C1 segment of cervical spinal cord (tissue), 14 donors: ENCODE results near the gene UBTD1.
"Not testable (repeated sequence)": the region's sequence is repeated elsewhere in the genome, so short reads cannot be mapped to it uniquely, and the experiment has no call there.

Experiments used
- DNase-seq, 14 donors: peaks; one replicate each; lab custom pipeline; 2025; lab: John Stamatoyannopoulos, UW

UBTD1 gene, protein sequence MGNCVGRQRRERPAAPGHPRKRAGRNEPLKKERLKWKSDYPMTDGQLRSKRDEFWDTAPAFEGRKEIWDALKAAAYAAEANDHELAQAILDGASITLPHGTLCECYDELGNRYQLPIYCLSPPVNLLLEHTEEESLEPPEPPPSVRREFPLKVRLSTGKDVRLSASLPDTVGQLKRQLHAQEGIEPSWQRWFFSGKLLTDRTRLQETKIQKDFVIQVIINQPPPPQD

DNA sequence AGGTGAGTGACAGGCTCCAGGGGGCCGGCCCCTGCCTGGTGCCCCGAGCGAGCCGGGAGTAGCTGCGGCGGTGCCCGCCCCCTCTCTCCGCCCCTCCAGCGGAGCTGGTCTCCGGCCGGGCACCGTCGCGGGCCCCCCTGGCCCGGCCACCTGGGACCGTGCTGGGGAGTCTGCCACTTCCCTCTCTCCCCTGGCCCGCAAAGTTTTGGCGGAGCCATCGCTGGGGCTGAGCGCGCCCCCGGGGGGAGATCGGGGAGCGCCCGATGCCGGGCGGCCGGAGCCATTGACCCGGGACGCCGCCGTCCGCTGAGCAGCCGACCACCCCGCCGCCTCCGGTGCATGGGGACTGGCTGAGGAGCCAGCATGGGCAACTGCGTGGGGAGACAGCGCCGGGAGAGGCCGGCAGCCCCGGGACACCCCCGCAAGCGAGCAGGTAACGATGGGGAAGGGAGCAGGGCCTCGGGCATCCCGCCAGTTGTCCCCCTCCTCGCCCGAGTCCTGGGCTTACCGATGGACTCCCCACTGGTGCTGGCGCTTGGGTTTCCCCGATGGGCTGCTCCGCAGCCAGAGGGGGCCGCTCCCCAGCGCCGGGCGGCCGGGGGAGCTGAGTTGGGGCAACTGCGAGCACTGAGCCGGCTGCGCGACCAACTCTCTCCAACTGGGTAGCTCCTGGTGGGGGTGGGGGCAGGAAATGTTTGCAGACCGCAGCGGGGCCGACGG is at the start of gene UBTD1:
Gene UBTD1, plus strand, starts transcription at position 84 of the 720 bp plus-strand sequence. Its CDS starts 280 bp downstream, at position 364.
- DNase-seq = peak in 9 of 14 donors; percentile 32 to 81 (median 75)

- DNase-seq = no peak
These were observed 47.9 kb upstream of the UBTD1 start for GRCh38 chr10:97450828-97451227.

GRCh38 chr10:97451605-97452004 is 47.1 kb upstream of the UBTD1 start:
- DNase-seq = no peak

DNA sequence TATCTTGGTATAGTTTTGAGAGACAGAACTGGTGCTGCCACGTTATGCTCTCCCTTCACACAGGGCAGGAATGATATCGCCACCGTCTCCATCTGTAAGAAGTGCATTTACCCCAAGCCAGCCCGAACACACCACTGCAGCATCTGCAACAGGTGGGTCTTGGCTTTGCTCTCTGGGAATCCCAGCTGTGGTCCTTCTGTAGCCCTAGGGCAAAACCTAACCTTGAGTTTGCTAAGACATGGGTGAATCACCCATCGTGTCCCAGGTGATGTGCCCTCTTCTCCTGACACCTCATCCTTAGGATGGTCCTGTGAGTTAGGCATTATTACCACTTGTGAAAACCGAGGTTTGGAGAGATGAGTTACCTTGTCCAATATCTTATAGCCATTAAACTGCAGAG is 46.4 kb upstream of the UBTD1 start:
- DNase-seq = no peak

DNA sequence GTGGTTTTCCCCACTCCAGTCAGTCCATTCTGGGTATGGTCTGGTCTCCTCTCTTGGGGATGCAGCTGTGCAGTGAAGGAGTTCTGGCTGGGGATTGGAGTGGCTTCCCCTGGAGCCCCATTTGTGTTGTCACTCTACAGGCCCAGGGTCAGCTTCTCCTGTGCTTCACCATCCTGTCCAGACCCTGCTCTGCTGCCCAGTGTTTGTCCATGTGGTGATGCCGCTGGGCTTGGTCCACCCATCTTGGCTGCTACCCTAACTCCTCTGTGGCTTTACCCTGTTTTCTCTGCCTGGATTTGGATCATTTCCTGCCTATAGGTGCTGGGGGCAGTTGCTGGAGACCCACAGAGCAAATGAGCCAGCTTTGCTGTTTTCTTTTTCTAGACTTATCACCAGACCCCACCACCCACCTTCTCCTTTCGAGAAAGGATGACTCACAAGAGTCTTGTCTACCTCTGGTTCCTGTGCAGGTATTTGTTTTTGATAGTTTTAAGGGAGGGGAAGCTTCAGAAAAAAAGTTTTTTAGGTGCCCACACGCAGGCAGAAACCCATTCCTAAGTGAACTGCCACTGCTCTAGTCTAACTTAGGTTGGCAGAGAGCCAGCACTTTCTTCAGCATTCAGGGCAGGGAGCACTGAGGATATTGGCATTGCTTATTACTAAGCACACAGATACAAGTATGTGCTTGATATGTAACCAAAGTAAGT is 44.2 kb upstream of the UBTD1 start:
- DNase-seq = no peak

DNA sequence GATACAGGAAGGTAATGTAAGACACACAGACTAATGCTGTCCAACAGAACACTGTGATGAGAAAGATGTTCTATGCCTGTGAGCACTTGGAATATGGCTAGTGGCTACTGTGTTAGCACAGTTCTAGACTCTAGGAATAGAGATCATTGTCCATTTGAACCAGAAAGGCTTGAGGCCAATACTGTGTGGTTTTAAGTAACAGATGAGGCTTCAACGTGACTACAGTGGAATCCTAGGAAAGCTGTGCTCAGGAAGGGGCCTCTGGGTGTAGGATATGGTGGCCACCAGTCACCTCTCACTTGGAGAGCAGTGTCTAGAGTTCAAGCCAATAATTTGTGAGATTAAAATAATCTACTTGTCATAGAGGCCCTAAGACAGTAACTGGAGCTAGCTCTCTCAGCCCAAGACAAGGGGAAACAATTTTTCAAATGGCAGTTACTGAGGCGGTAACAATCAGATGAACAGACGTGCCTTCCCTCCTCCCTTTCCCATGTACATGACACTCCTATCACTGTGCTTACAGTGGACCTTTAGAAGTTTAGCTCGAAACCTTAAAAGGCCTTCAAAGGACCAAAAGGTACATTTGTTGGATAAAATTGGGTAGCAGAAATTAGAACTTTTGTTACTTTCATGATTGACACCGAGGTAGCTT is 42.6 kb upstream of the UBTD1 start:
- DNase-seq = no peak

GRCh38 chr10:97456686-97457065 is 42.0 kb upstream of the UBTD1 start:
- DNase-seq = no peak

GRCh38 chr10:97459111-97459510 is 39.6 kb upstream of the UBTD1 start:
- DNase-seq = no peak

- DNase-seq = no peak
These were observed 38.8 kb upstream of the UBTD1 start for GRCh38 chr10:97459933-97460332.

DNA sequence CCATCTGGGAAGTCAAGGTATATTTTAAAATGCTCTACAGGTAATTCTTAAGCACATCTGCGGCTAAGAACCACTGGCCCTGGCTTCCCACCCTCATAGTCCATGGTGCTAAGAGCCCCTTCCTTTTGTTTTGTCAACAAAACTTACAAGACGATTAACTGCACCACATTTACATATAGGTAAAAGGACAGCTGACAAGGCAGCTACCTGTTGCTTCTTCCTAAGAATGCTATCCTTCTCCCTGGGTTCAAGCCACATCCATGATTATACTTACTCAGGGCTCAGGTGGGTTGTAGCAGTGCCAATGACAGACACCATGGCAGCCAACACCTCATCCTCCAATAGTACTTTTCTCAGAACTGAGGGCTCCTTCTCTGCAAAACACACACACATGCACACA is 36.4 kb upstream of the UBTD1 start:
- DNase-seq = no peak

GRCh38 chr10:97463363-97464132 is 35.2 kb upstream of the UBTD1 start:
- DNase-seq = peak in 5 of 14 donors; percentile 8 to 30 (median 26)

DNA sequence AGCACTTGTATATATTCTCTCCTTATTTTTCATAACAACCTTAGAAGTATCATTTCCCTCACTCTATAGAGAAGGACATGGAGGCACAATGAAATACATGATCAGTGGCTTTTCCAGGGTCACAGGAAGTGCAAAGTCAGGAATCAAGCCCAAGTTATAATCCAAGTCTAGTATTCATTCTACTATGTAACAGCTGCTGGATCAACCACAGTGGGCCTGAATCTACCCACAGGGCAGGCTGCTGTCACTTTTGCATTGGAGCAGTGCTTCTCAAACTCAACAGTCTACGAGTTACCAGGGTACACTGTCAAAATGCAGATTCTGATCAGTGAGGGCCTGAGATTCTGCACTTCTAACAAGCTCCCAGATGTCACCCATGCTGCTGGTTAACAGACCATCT is 34.5 kb upstream of the UBTD1 start:
- DNase-seq = no peak

DNA sequence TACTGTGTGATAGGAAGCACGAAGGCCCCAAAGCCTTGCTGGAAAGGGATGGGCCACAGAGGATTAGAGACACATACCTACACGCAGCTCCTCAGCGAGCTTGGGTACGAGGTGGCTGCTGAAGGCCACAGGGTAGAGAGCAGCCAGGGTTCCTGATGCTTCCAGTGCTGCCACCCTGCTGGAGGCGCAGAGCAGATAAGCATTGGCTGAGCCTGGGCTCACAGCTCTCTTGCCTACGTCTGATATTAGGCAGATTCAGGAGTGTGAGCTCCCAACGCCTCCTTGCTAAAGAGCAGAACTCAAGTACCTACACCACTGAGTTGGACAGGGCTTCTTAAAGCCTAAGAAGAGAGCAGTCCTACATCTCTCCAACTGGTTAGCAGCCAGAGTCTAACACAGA is 32.7 kb upstream of the UBTD1 start:
- DNase-seq = no peak

- DNase-seq = no peak
These were observed 32.0 kb upstream of the UBTD1 start for GRCh38 chr10:97466755-97467154.

- DNase-seq = no peak
These were observed 30.6 kb upstream of the UBTD1 start for GRCh38 chr10:97468162-97468561.

GRCh38 chr10:97468781-97469180 is 29.9 kb upstream of the UBTD1 start:
- not testable (repeated sequence) for DNase-seq

GRCh38 chr10:97474918-97475317 is 23.8 kb upstream of the UBTD1 start:
- no peak for DNase-seq

DNA sequence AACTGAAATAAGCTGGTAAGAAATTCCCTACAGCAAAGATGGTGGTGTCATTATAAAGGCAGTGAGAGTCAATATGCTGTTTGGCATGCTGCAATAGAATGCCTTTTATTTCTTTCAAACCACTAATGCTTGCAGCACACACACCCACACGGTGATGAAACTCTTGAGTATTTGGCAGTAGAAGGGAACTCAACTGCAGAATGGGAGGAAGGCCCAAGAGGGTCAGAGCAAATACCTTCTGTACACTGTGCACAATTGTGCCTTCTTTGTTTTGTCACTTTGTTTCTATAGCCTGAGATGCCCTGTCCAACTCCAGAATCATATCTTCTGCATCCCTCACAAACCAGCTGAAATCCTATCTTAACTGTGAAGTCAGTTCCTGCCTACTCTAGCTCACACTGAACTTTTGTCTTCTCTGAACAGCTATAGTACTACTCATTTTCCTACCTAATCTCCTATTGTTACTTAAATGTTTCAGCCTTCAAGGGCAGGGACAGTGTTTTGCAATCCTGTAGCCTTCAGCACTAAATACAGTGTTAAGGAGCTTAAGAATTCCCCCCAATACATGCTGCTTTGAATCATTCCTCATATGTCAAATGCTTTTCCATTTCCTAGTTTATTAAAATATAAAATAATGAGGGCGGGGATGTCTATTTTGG is 22.7 kb upstream of the UBTD1 start:
- no peak for DNase-seq

GRCh38 chr10:97479410-97479809 is 19.3 kb upstream of the UBTD1 start:
- not testable (repeated sequence) for DNase-seq

DNA sequence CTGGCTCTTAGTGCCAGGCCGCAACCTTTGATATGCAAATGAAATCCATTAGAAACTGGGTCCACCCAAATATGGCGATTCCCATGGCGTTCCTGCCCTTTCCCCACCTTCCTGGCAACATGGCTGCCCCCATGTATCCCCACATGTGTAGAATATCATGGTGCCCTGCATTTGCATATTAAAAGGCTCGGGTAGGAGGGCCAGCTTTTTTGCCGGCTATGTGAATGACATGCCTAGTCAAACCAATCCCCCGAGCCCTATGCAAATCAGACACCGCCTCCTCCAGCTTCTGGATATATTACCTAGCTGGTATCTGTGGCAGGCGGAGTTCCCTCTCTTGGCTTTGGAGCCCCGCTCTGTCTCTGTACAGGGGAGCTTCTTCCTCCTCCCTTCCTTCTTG is 18.8 kb upstream of the UBTD1 start:
- no peak for DNase-seq

GRCh38 chr10:97481071-97481470 is 17.7 kb upstream of the UBTD1 start:
- DNase-seq = no peak
